Measurements from ENCODE around the gene TUBGCP5. TPM values are rescaled to one million over a fixed set of nuclear protein-coding genes. Genes with fewer than 3 reads are reported as not detected.
A peak's percentile ranks its signal among the peaks of the same experiment; 100 is the strongest.
"Not testable (repeated sequence)": the region's sequence is repeated elsewhere in the genome, so short reads cannot be mapped to it uniquely, and the experiment has no call there.

The TUBGCP5 gene
- total RNA-seq, 2 experiments from 2014 or later = 16.2 to 16.4 TPM

DNA sequence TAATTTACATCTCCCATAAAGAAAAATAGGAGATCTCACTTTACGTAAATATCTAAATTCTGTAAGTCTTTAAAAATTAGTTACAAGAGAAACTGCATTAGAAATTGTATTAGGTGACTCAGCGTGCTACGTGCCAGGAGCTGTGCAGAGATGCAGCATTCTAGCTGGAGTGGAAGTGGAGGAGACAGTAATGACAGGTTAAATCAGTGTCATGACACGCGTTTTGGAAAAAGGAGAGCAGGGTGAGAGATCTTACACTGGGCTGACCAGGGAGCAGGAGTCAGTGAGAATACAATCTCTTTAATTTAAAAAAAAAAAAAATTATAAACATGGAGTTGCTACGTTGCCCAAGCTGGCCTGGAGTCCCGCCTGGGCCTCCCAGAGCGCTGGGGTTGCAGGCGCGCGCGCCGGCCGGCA is 635 bp downstream of the TUBGCP5 start:
- ATAC-seq (peak; percentile 5), DNase-seq (no peak)
- CTCF ChIA-PET = interaction anchor here (1.0 to 1.3 kb wide), 3 partner anchors 8 to 59 kb away, joined by 3 to 5 read pairs (median 3); partner anchors contain the start of gene CYFIP1
- peak overlapping the region; percentile 81 for H3K4me3 Mint-ChIP-seq
- H3K4me1 Mint-ChIP-seq = peaks cover 13% of the 10 kb centered on the region
- no peaks in the 10 kb centered on the region for H3K9me3 Mint-ChIP-seq (ENCODE audit: low read depth)
- peaks cover 12% of the 10 kb centered on the region for H3K36me3 Mint-ChIP-seq (ENCODE audit: low read depth)
- POLR2A ChIA-PET = interaction anchor here (0.6 kb wide), 1 partner anchor 266 kb away, joined by 3 read pairs; no protein-coding TSS in a partner anchor
- H3K27ac Mint-ChIP-seq = peak overlapping the region; percentile 91
- intact Hi-C loops (cut with DNase I, micrococcal nuclease) = loop anchor here (1.0 to 10.0 kb wide), 5 partner anchors 56 to 426 kb away; partner anchors contain the start of genes NIPA2 (in 2 of the 2), CYFIP1 (in 1 of the 2) and NIPA1 (in 1 of the 2)
- no peaks in the 10 kb centered on the region for H3K27me3 Mint-ChIP-seq

GRCh38 chr15:23035964-23036566 is 3.3 kb downstream of the TUBGCP5 start:
- intact Hi-C loops (cut with DNase I, micrococcal nuclease) = loop anchor here (5.0 to 10.0 kb wide), 2 partner anchors 54 to 429 kb away; partner anchors contain the start of gene CYFIP1 (in 1 of the 2)

GRCh38 chr15:23033979-23034378 is 5.4 kb downstream of the TUBGCP5 start:
- ChIA-PET POLR2A (no interaction called here), CTCF (interaction anchor here (1.5 kb wide), 1 partner anchor 11 kb away, joined by 3 read pairs; no protein-coding TSS in a partner anchor)
- Mint-ChIP-seq H3K4me1 (peaks cover 11% of the 10 kb centered on the region), H3K9me3 (ENCODE audit: low read depth) (no peaks in the 10 kb centered on the region), H3K27me3 (no peaks in the 10 kb centered on the region), H3K4me3 (no peak overlapping the region), H3K36me3 (ENCODE audit: low read depth) (peaks cover 30% of the 10 kb centered on the region), H3K27ac (no peak overlapping the region)
- intact Hi-C loops (cut with DNase I, micrococcal nuclease) = loop anchor here in 1 of 2 experiments (10.0 kb wide), 1 partner anchor 431 kb away; no protein-coding TSS in a partner anchor
- ATAC-seq = no peak
- DNase-seq = no peak

More at GRCh38 chr15:23035964-23036566, 3.3 kb downstream of the TUBGCP5 start:
- POLR2A ChIA-PET = no interaction called here
- no peak overlapping the region for H3K4me3 Mint-ChIP-seq
- no peaks in the 10 kb centered on the region for H3K9me3 Mint-ChIP-seq (ENCODE audit: low read depth)
- H3K27me3 Mint-ChIP-seq = no peaks in the 10 kb centered on the region
- ATAC-seq = no peak
- no peak overlapping the region for H3K27ac Mint-ChIP-seq
- CTCF ChIA-PET = interaction anchor here (0.6 to 2.4 kb wide), 15 partner anchors 8 to 189 kb away, joined by 3 to 11 read pairs (median 3); no protein-coding TSS in a partner anchor
- H3K36me3 Mint-ChIP-seq (ENCODE audit: low read depth) = peaks cover 24% of the 10 kb centered on the region
- DNase-seq = peak; percentile 73
- peaks cover 13% of the 10 kb centered on the region for H3K4me1 Mint-ChIP-seq

DNA sequence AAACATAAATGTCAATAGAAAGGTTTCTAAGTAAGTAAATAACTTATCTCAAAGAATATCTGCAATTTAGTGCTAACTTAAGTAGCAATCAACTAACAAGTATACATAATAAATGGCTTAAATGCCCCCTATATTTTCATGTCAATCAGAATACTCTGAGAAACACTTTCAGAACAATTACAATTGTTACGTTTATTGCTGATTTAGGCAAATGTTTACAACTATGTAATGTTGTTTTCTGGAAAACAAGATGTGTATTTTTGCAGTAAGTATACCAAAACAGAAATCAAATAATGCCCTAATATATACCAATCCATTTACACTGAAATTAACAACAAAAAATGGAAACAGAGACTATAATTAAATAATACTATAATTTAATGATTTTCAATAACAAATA is 13.2 kb downstream of the TUBGCP5 start:
- ATAC-seq (no peak), DNase-seq (no peak)
- H3K36me3 Mint-ChIP-seq (ENCODE audit: low read depth) = peaks cover 35% of the 10 kb centered on the region
- ChIA-PET CTCF (interaction anchor here (1.5 kb wide), 1 partner anchor 10 kb away, joined by 6 read pairs; no protein-coding TSS in a partner anchor), POLR2A (no interaction called here)
- no peak overlapping the region for H3K4me3 Mint-ChIP-seq
- intact Hi-C loops (cut with DNase I, micrococcal nuclease) = no loop called here
- no peak overlapping the region for H3K27ac Mint-ChIP-seq
- H3K27me3 Mint-ChIP-seq = no peaks in the 10 kb centered on the region
- no peaks in the 10 kb centered on the region for H3K9me3 Mint-ChIP-seq (ENCODE audit: low read depth)
- H3K4me1 Mint-ChIP-seq = no peaks in the 10 kb centered on the region

GRCh38 chr15:23022156-23022555 is 17.2 kb downstream of the TUBGCP5 start:
- ATAC-seq (no peak), DNase-seq (no peak)
- Mint-ChIP-seq H3K4me1 (no peaks in the 10 kb centered on the region), H3K4me3 (no peak overlapping the region), H3K36me3 (ENCODE audit: low read depth) (peaks cover 40% of the 10 kb centered on the region), H3K27me3 (no peaks in the 10 kb centered on the region), H3K9me3 (ENCODE audit: low read depth) (no peaks in the 10 kb centered on the region), H3K27ac (no peak overlapping the region)
- intact Hi-C loops (cut with DNase I, micrococcal nuclease) = no loop called here
- ChIA-PET POLR2A (no interaction called here), CTCF (interaction anchor here (1.4 to 1.9 kb wide), 2 partner anchors 14 to 17 kb away, joined by 3 to 11 read pairs; partner anchors contain the start of gene TUBGCP5)

- no peak for ATAC-seq
These were observed 24.9 kb downstream of the TUBGCP5 start for GRCh38 chr15:23014394-23015000.

GRCh38 chr15:23013681-23014080 is 25.7 kb downstream of the TUBGCP5 start:
- H3K4me3 Mint-ChIP-seq = no peak overlapping the region
- CTCF ChIA-PET = no interaction called here
- no peak for ATAC-seq
- intact Hi-C loops (cut with DNase I, micrococcal nuclease) = no loop called here
- POLR2A ChIA-PET = no interaction called here
- DNase-seq = no peak
- no peak overlapping the region for H3K27ac Mint-ChIP-seq
- no peaks in the 10 kb centered on the region for H3K4me1 Mint-ChIP-seq
- peaks cover 34% of the 10 kb centered on the region for H3K36me3 Mint-ChIP-seq (ENCODE audit: low read depth)
- H3K9me3 Mint-ChIP-seq (ENCODE audit: low read depth) = no peaks in the 10 kb centered on the region
- no peaks in the 10 kb centered on the region for H3K27me3 Mint-ChIP-seq

More at GRCh38 chr15:23014394-23015000, 24.9 kb downstream of the TUBGCP5 start:
- H3K4me3 Mint-ChIP-seq = no peak overlapping the region
- ChIA-PET POLR2A (no interaction called here), CTCF (interaction anchor here (0.6 to 1.0 kb wide), 2 partner anchors 21 to 138 kb away, joined by 3 to 4 read pairs; no protein-coding TSS in a partner anchor)
- H3K4me1 Mint-ChIP-seq = no peaks in the 10 kb centered on the region
- no peak for DNase-seq
- no peaks in the 10 kb centered on the region for H3K27me3 Mint-ChIP-seq
- intact Hi-C loops (cut with DNase I, micrococcal nuclease) = no loop called here
- no peaks in the 10 kb centered on the region for H3K9me3 Mint-ChIP-seq (ENCODE audit: low read depth)
- no peak overlapping the region for H3K27ac Mint-ChIP-seq
- H3K36me3 Mint-ChIP-seq (ENCODE audit: low read depth) = peaks cover 40% of the 10 kb centered on the region

- POLR2A ChIA-PET; H3K27me3 Mint-ChIP-seq; H3K4me1 Mint-ChIP-seq; DNase-seq; H3K4me3 Mint-ChIP-seq; intact Hi-C loops (cut with DNase I, micrococcal nuclease); H3K9me3 Mint-ChIP-seq (ENCODE audit: low read depth); H3K27ac Mint-ChIP-seq; ATAC-seq: not testable (repeated sequence)
- peaks cover 34% of the 10 kb centered on the region for H3K36me3 Mint-ChIP-seq (ENCODE audit: low read depth)
- CTCF ChIA-PET = interaction anchor here (0.6 kb wide), 1 partner anchor 80 kb away, joined by 3 read pairs; no protein-coding TSS in a partner anchor
These were observed 26.8 kb downstream of the TUBGCP5 start for GRCh38 chr15:23012616-23013015.

DNA sequence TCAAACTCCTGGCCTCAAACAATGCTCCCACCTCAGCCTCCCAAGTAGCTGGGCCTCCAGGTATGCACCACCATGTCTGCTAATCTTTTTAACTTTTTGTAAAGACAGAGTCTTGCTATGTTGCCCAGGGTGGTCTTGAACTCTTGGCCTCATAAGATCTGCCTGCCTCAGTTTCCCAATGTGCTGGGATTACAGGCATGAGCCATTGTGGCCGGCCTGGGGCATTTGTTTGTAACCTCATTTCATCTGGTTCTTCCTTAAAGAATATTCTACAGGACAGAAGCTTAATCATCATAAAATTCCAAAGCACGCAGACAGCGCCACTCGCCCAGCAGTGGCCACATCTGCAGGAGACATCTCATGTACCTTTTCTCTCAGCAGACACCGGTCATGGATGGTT is 35.6 kb downstream of the TUBGCP5 start:
- POLR2A ChIA-PET = no interaction called here
- ATAC-seq (no peak), DNase-seq (no peak)
- H3K36me3 Mint-ChIP-seq (ENCODE audit: low read depth) = peaks cover 45% of the 10 kb centered on the region
- H3K27ac Mint-ChIP-seq = no peak overlapping the region
- no peaks in the 10 kb centered on the region for H3K27me3 Mint-ChIP-seq
- H3K4me1 Mint-ChIP-seq = no peaks in the 10 kb centered on the region
- no peak overlapping the region for H3K4me3 Mint-ChIP-seq
- CTCF ChIA-PET = interaction anchor here (1.2 kb wide), 1 partner anchor 32 kb away, joined by 3 read pairs; no protein-coding TSS in a partner anchor
- intact Hi-C loops (cut with DNase I, micrococcal nuclease) = loop anchor here in 1 of 2 experiments (5.0 kb wide), 1 partner anchor 51 kb away; no protein-coding TSS in a partner anchor
- no peaks in the 10 kb centered on the region for H3K9me3 Mint-ChIP-seq (ENCODE audit: low read depth)

DNA sequence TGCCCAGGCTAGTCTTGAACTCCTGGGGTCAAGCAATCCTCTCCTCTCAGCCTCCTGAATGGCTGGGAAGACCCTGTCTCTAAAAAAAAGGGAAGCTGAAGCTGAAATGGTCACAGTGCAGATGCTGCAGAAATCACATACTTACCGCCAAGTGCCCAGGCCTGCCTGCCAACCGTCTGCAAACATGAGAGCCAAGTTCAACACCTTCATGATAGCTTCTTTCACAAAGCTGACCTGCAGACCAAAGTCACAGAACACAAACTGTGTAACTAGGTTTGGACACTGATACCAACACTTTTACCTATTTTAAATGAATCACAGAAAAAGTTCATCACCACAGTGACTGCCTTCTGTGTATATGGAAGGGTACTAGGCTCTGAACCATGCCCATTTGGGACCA is 36.4 kb downstream of the TUBGCP5 start:
- ATAC-seq = no peak
- no peaks in the 10 kb centered on the region for H3K27me3 Mint-ChIP-seq

DNA sequence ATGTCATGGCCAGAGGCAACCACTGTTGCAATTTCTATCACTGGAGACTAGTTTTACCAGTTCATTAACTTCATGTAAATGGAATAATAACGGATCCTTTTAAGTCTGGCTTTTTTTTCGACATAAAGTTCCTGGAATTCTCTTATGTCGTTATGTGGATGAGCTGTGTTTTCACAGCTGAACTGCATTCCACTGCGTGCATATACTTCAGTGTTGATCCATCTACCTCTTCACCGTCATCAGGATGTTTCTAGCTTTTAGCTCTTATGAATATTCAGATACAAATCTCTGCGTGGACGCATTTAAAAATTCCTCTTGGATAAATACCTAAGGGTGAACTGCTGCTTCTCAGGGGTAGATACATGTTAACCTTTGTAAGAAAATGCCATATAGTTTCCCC is 43.6 kb downstream of the TUBGCP5 start:
- H3K36me3 Mint-ChIP-seq (ENCODE audit: low read depth) = peaks cover 39% of the 10 kb centered on the region
- DNase-seq (no peak), ATAC-seq (no peak)
- no peak overlapping the region for H3K4me3 Mint-ChIP-seq
- H3K27me3 Mint-ChIP-seq = no peaks in the 10 kb centered on the region
- no peaks in the 10 kb centered on the region for H3K4me1 Mint-ChIP-seq
- intact Hi-C loops (cut with DNase I, micrococcal nuclease) = no loop called here
- H3K27ac Mint-ChIP-seq = no peak overlapping the region
- ChIA-PET CTCF (no interaction called here), POLR2A (no interaction called here)
- H3K9me3 Mint-ChIP-seq (ENCODE audit: low read depth) = no peaks in the 10 kb centered on the region

More for the DNA sequence above, 36.4 kb downstream of the TUBGCP5 start:
- peaks cover 47% of the 10 kb centered on the region for H3K36me3 Mint-ChIP-seq (ENCODE audit: low read depth)
- ChIA-PET CTCF (interaction anchor here (1.4 kb wide), 1 partner anchor 33 kb away, joined by 7 read pairs; no protein-coding TSS in a partner anchor), POLR2A (no interaction called here)
- no peak overlapping the region for H3K27ac Mint-ChIP-seq
- DNase-seq = no peak
- H3K9me3 Mint-ChIP-seq (ENCODE audit: low read depth) = no peaks in the 10 kb centered on the region
- H3K4me1 Mint-ChIP-seq = no peaks in the 10 kb centered on the region
- intact Hi-C loops (cut with DNase I, micrococcal nuclease) = loop anchor here in 1 of 2 experiments (5.0 kb wide), 1 partner anchor 51 kb away; no protein-coding TSS in a partner anchor
- H3K4me3 Mint-ChIP-seq = no peak overlapping the region
